Measurements from ENCODE around the gene ROM1.

- TF ChIP-seq, protein P1, sequence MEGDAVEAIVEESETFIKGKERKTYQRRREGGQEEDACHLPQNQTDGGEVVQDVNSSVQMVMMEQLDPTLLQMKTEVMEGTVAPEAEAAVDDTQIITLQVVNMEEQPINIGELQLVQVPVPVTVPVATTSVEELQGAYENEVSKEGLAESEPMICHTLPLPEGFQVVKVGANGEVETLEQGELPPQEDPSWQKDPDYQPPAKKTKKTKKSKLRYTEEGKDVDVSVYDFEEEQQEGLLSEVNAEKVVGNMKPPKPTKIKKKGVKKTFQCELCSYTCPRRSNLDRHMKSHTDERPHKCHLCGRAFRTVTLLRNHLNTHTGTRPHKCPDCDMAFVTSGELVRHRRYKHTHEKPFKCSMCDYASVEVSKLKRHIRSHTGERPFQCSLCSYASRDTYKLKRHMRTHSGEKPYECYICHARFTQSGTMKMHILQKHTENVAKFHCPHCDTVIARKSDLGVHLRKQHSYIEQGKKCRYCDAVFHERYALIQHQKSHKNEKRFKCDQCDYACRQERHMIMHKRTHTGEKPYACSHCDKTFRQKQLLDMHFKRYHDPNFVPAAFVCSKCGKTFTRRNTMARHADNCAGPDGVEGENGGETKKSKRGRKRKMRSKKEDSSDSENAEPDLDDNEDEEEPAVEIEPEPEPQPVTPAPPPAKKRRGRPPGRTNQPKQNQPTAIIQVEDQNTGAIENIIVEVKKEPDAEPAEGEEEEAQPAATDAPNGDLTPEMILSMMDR (IDR thresholded peaks at IDR 0.05; ENCODE audit: poor library complexity): no peak
- TF ChIP-seq EZH2phosphoT487 (IDR thresholded peaks at IDR 0.05; ENCODE audit: low read depth, severe bottlenecking, unreplicated experiment): no peak
Measured at GRCh38 chr11:62603072-62603408, 10.0 kb upstream of the ROM1 start.

Measured in hepatocyte (in vitro differentiated cells).